HepG2 (cell line): Measurements from ENCODE around the gene PIK3IP1. TPM values are rescaled to one million over a fixed set of nuclear protein-coding genes. Genes with fewer than 3 reads are reported as not detected.

Experiments
- CSRNP2 ChIP-seq: sonication (generic); formaldehyde crosslinking; conservative IDR thresholded peaks from 2 replicates; pipeline ENCODE4 v1.8.0; 2022; ENCODE audit warnings: low read depth, missing genetic modification reagents
- JARID2 ChIP-seq: sonication (generic); formaldehyde crosslinking; IDR thresholded peaks from 2 replicates; pipeline ENCODE4 v1.8.1; 2023; ENCODE audit warnings: missing genetic modification reagents, inconsistent platforms; ENCODE audit not compliant: insufficient replicate concordance
- SAP130 ChIP-seq: IDR thresholded peaks from 2 replicates; pipeline ENCODE4 v1.6.1; 2016; ENCODE audit warnings: low read depth
- SIN3A ChIP-seq: IDR thresholded peaks from 2 replicates; pipeline ENCODE4 v1.6.1; 2011; ENCODE audit warnings: low read depth, mild to moderate bottlenecking, control low read depth, low read length, borderline replicate concordance
- SRF ChIP-seq: IDR thresholded peaks from 2 replicates; pipeline ENCODE4 v1.6.1; 2011; ENCODE audit warnings: mild to moderate bottlenecking, low read depth, low read length, moderate library complexity
- ZBTB21 ChIP-seq: sonication (generic); formaldehyde crosslinking; IDR thresholded peaks from 2 replicates; pipeline ENCODE4 v1.4.0; 2020; ENCODE audit warnings: missing genetic modification reagents
- ZFP91 ChIP-seq: sonication (generic); formaldehyde crosslinking; IDR thresholded peaks from 2 replicates; pipeline ENCODE4 v1.9.0; 2022; ENCODE audit warnings: missing genetic modification reagents, mild to moderate bottlenecking, borderline replicate concordance
- ZNF263 ChIP-seq: sonication (generic); formaldehyde crosslinking; IDR thresholded peaks from 2 replicates; pipeline ENCODE4 v1.4.0; 2020; ENCODE audit warnings: missing genetic modification reagents
- ZNF274 ChIP-seq: sonication (generic); formaldehyde crosslinking; IDR thresholded peaks from 2 replicates; pipeline ENCODE4 v1.5.1; 2020; ENCODE audit warnings: mild to moderate bottlenecking, missing genetic modification reagents
- ZNF296 ChIP-seq: sonication (generic); formaldehyde crosslinking; conservative IDR thresholded peaks from 2 replicates; pipeline ENCODE4 v1.5.0; 2020; ENCODE audit warnings: mild to moderate bottlenecking, missing genetic modification reagents
- ZNF30 ChIP-seq: sonication (generic); formaldehyde crosslinking; IDR thresholded peaks from 2 replicates; pipeline ENCODE4 v1.5.0; 2020; ENCODE audit warnings: mild to moderate bottlenecking, missing genetic modification reagents
- ZNF564 ChIP-seq: sonication (generic); formaldehyde crosslinking; IDR thresholded peaks from 2 replicates; pipeline ENCODE4 v1.8.1; 2023; ENCODE audit warnings: mild to moderate bottlenecking, missing genetic modification reagents
- ZNF660 ChIP-seq: sonication (generic); formaldehyde crosslinking; IDR thresholded peaks from 2 replicates; pipeline ENCODE4 v1.5.1; 2020; ENCODE audit warnings: mild to moderate bottlenecking, low read depth, missing genetic modification reagents, borderline replicate concordance
- ZNF678 ChIP-seq: sonication (generic); formaldehyde crosslinking; IDR thresholded peaks from 2 replicates; pipeline ENCODE4 v1.4.0; 2020; ENCODE audit warnings: mild to moderate bottlenecking, missing genetic modification reagents
- ZNF782 ChIP-seq: sonication (generic); formaldehyde crosslinking; IDR thresholded peaks from 2 replicates; pipeline ENCODE4 v1.4.0; 2020; ENCODE audit warnings: missing genetic modification reagents, mild to moderate bottlenecking, borderline replicate concordance
- ZNF891 ChIP-seq: sonication (generic); formaldehyde crosslinking; IDR thresholded peaks from 2 replicates; pipeline ENCODE4 v1.5.0; 2020; ENCODE audit warnings: mild to moderate bottlenecking, missing genetic modification reagents
- ZSCAN5A ChIP-seq: sonication (generic); formaldehyde crosslinking; IDR thresholded peaks from 2 replicates; pipeline ENCODE4 v1.8.0; 2022; ENCODE audit warnings: mild to moderate bottlenecking, missing genetic modification reagents, borderline replicate concordance
- polyA plus RNA-seq, 8 experiments: library from polyadenylated mRNA; depleted of rRNA in 3 of 8; stranded (reverse) in 7 of 8; unstranded in 1 of 8; fragments of >200 nt; fragmentation: Illumina TruSeq in 4 of 8; extraction: Trizol in 4 of 8; gene quantifications; 2 replicates each; pipeline versions ENCODE4 v1.2.1 to v1.2.3, GENCODE V29; 2011 to 2016; ENCODE audit warnings: low read depth in 4 of 8, missing spikeins in 1 of 8, mixed read lengths in 1 of 8; ENCODE audit not compliant: insufficient read depth in 1 of 8
- total RNA-seq, 5 experiments: library from RNA; depleted of rRNA; stranded (reverse); fragments of >200 nt; fragmentation: Illumina TruSeq; extraction: Trizol; gene quantifications; 2 replicates each; pipeline ENCODE4 v1.2.3, GENCODE V29; 2016; ENCODE audit warnings: low read depth in 1 of 5

PIK3IP1 gene
- total and polyA plus RNA-seq, 2 of the 13 experiments (the other 11 are each of a cell fraction or from before 2014, with no cell fraction given) = 1.3 to 2.5 TPM

GRCh38 chr22:31292236-31292989, at the start of gene PIK3IP1 (continued):
- TF ChIP-seq ZSCAN5A (no peak), ZNF296 (CRISPR knock-in tag) (no peak), ZNF782 (CRISPR knock-in tag) (peak; percentile 63; the same call in 1 of the 2 replicates), ZNF660 (no peak), SRF (no peak), ZNF891 (CRISPR knock-in tag) (no peak), ZBTB21 (CRISPR knock-in tag) (no peak), ZNF678 (CRISPR knock-in tag) (no peak), ZNF274 (CRISPR knock-in tag) (no peak), SIN3A (peak; percentile 74), ZNF30 (no peak), ZNF263 (CRISPR knock-in tag) (no peak), JARID2 (no peak), ZNF564 (CRISPR knock-in tag) (no peak), SAP130 (CRISPR knock-in tag) (peak; percentile 91), ZFP91 (CRISPR knock-in tag) (peak; percentile 50; the same call in 1 of the 2 replicates), CSRNP2 (no peak)
